PFSK-1 (cell line): Measurements from ENCODE around the gene COL11A2.

Source experiments
- FOXP2 ChIP-seq: optimal IDR thresholded peaks from 2 replicates; pipeline ENCODE3; 2011; ENCODE audit warnings: borderline replicate concordance, control low read depth, inconsistent platforms; ENCODE audit not compliant: insufficient read depth; ENCODE audit errors: extremely low read length, extremely low read depth
- POLR2AphosphoS5 ChIP-seq: IDR thresholded peaks from 2 replicates; pipeline ENCODE4 v1.6.1; 2012; ENCODE audit warnings: low read depth, mild to moderate bottlenecking, control low read depth, low read length, moderate library complexity
- REST ChIP-seq, 2 experiments: IDR thresholded peaks; 2 replicates each; pipeline versions ENCODE4 v1.6.1 to v1.8.0; 2011 to 2012; ENCODE audit warnings: low read depth in 2 of 2, low read length in 2 of 2, control low read depth in 1 of 2, inconsistent platforms in 1 of 2, mild to moderate bottlenecking in 1 of 2, moderate library complexity in 1 of 2; ENCODE audit not compliant: insufficient read depth in 1 of 2
- TAF1 ChIP-seq: IDR thresholded peaks from 2 replicates; pipeline ENCODE4 v1.6.1; 2012; ENCODE audit warnings: low read length, control low read depth, borderline replicate concordance; ENCODE audit not compliant: insufficient read depth

GRCh38 chr6:33164176-33164575 lies 28.1 kb downstream of the COL11A2 start:
- TF ChIP-seq REST (IDR thresholded peaks at IDR 0.05; ENCODE audit: insufficient read depth in 1 of 2, low read depth in 2 of 2, low read length in 2 of 2) (no peak), POLR2AphosphoS5 (no peak), TAF1 (no peak), FOXP2 (no peak)
